ENCODE results near the gene OR6K3.

OR6K3 gene

DNA sequence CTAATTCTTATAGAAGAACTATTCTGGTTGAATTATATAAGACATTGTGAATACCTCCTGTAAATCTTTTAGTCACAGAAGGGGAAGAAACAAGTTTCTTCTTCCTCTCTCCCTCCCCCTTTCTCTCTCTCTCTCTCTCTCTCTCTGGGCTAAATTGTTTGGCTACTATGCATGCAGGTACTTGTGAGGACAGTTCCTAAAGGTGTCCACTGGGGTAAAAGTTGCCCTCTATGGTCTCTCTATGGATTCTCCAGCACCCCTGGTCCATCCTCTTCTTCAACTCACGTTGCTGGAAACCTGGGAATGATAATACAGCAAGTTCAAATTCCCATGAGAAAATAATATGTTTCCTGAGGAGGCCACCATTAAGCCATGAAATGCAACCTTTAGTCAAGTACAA lies 5.8 kb downstream of the OR6K3 start:
- DNase-seq: no peak
- no peaks in the 10 kb centered on the region for H3K9me3 Mint-ChIP-seq
- no peak for TF ChIP-seq CTCF (IDR thresholded peaks at IDR 0.05)
- H3K27me3 Mint-ChIP-seq (ENCODE audit: low read depth, poor library complexity): peaks cover 13% of the 10 kb centered on the region
- no peaks in the 10 kb centered on the region for H3K4me1 Mint-ChIP-seq
- no peak overlapping the region for H3K4me3 Mint-ChIP-seq
- no peaks in the 10 kb centered on the region for H3K36me3 Mint-ChIP-seq (ENCODE audit: low read depth)
- no peak overlapping the region for H3K27ac Mint-ChIP-seq

- Mint-ChIP-seq H3K27ac (no peak overlapping the region), H3K4me3 (no peak overlapping the region), H3K27me3 (ENCODE audit: low read depth, poor library complexity) (peaks cover 13% of the 10 kb centered on the region)
These were observed 9.4 kb downstream of the OR6K3 start for GRCh38 chr1:158711098-158711497.

GRCh38 chr1:158706096-158706495 lies 14.4 kb downstream of the OR6K3 start:
- H3K27ac Mint-ChIP-seq: no peak overlapping the region
- no peaks in the 10 kb centered on the region for H3K4me1 Mint-ChIP-seq
- DNase-seq: no peak
- H3K27me3 Mint-ChIP-seq (ENCODE audit: low read depth, poor library complexity): no peaks in the 10 kb centered on the region
- H3K36me3 Mint-ChIP-seq (ENCODE audit: low read depth): no peaks in the 10 kb centered on the region
- no peak for TF ChIP-seq CTCF (IDR thresholded peaks at IDR 0.05)
- H3K4me3 Mint-ChIP-seq: no peak overlapping the region
- no peaks in the 10 kb centered on the region for H3K9me3 Mint-ChIP-seq

More at GRCh38 chr1:158711098-158711497, 9.4 kb downstream of the OR6K3 start:
- Mint-ChIP-seq H3K9me3 (no peaks in the 10 kb centered on the region), H3K36me3 (ENCODE audit: low read depth) (no peaks in the 10 kb centered on the region), H3K4me1 (no peaks in the 10 kb centered on the region)
- no peak for DNase-seq
- no peak for TF ChIP-seq CTCF (IDR thresholded peaks at IDR 0.05)

- no peak for DNase-seq
- Mint-ChIP-seq H3K27me3 (ENCODE audit: low read depth, poor library complexity) (peaks cover 3% of the 10 kb centered on the region), H3K27ac (no peak within 1 kb of the TSS), H3K9me3 (no peaks in the 10 kb centered on the region), H3K4me3 (no peak within 1 kb of the TSS), H3K36me3 (ENCODE audit: low read depth) (no peaks in the 10 kb centered on the region), H3K4me1 (no peaks in the 10 kb centered on the region)
- no peak for TF ChIP-seq CTCF (IDR thresholded peaks at IDR 0.05)
These were observed 20.0 kb downstream of the OR6K3 start, which contains the start of gene OR6K2 for GRCh38 chr1:158700552-158700951. OR6K2 (minus strand) TSS chr1:158700652; CDS start chr1:158700652, 0 bp downstream.

- Mint-ChIP-seq H3K4me1 (no peaks in the 10 kb centered on the region), H3K4me3 (no peak overlapping the region), H3K36me3 (ENCODE audit: low read depth) (no peaks in the 10 kb centered on the region), H3K9me3 (no peaks in the 10 kb centered on the region), H3K27ac (no peak overlapping the region), H3K27me3 (ENCODE audit: low read depth, poor library complexity) (peaks cover 5% of the 10 kb centered on the region)
- no peak for TF ChIP-seq CTCF (IDR thresholded peaks at IDR 0.05)
- no peak for DNase-seq
These were observed 25.9 kb downstream of the OR6K3 start for GRCh38 chr1:158694596-158694995.

GRCh38 chr1:158692356-158692755 lies 28.2 kb downstream of the OR6K3 start:
- no peaks in the 10 kb centered on the region for H3K9me3 Mint-ChIP-seq
- H3K27me3 Mint-ChIP-seq (ENCODE audit: low read depth, poor library complexity): peaks cover 5% of the 10 kb centered on the region
- H3K36me3 Mint-ChIP-seq (ENCODE audit: low read depth): no peaks in the 10 kb centered on the region
- no peak overlapping the region for H3K27ac Mint-ChIP-seq
- DNase-seq: no peak
- no peak for TF ChIP-seq CTCF (IDR thresholded peaks at IDR 0.05)
- H3K4me1 Mint-ChIP-seq: no peaks in the 10 kb centered on the region
- H3K4me3 Mint-ChIP-seq: no peak overlapping the region
